HEK293 (cell line): Measurements from ENCODE around the gene MLPH.

Experiments
- CTCF ChIP-seq: fragments of 450-650 bp; formaldehyde crosslinking; IDR thresholded peaks from 2 replicates; pipeline ENCODE4 v1.5.1; 2016; ENCODE audit warnings: missing biosample characterization, missing genetic modification characterization
- MZF1 ChIP-seq: fragments of 450-650 bp; formaldehyde crosslinking; IDR thresholded peaks from 2 replicates; pipeline ENCODE4 v1.5.1; 2017; ENCODE audit warnings: missing biosample characterization, missing genetic modification characterization, borderline replicate concordance
- ZSCAN30 ChIP-seq: fragments of 450-650 bp; IDR thresholded peaks from 2 replicates; pipeline ENCODE4 v1.5.1; 2018; ENCODE audit warnings: missing biosample characterization, mild to moderate bottlenecking, missing genetic modification characterization, moderate library complexity

GRCh38 chr2:237592425-237592980, 105.5 kb downstream of the MLPH start:
- TF ChIP-seq CTCF = no peak
- no peak for TF ChIP-seq ZSCAN30 (tag by site-specific recombination)
- no peak for TF ChIP-seq MZF1
